Lung (tissue), 12 donors: Measurements from ENCODE around the gene VSTM2B. TPM values are rescaled to one million over a fixed set of nuclear protein-coding genes. Genes with fewer than 3 reads are reported as not detected.

ENCODE experiments used
- ATAC-seq: fragments of 200-7000 bp; cut with Tn5 transposase; one replicate; pipeline ENCODE4 v1.9.1; 2020; ENCODE audit warnings: moderate number of reproducible peaks; ENCODE audit not compliant: insufficient read depth, low FRiP score
- DNase-seq, 3 donors: peaks; one replicate each; pipeline ENCODE4 v3.0.0-alpha.2; 2013 to 2017
- H3K27ac ChIP-seq, 2 donors: one replicate each; pipeline ENCODE4 v1.5.1; 2013; ENCODE audit warnings: mild to moderate bottlenecking in 2 of 2, moderate library complexity in 2 of 2, control low read depth in 1 of 2, inconsistent platforms in 1 of 2, low read depth in 1 of 2, low read length in 1 of 2
- H3K27me3 ChIP-seq, 3 donors: one replicate each; pipeline ENCODE4 v1.5.1; 2013; ENCODE audit warnings: low read length in 2 of 3; ENCODE audit not compliant: control insufficient read depth in 3 of 3, insufficient read depth in 3 of 3
- H3K36me3 ChIP-seq, 4 donors: one replicate each; pipeline ENCODE4 v1.5.1; 2013; ENCODE audit warnings: low read length in 4 of 4, mild to moderate bottlenecking in 1 of 4, moderate library complexity in 1 of 4; ENCODE audit not compliant: control insufficient read depth in 4 of 4, insufficient read depth in 4 of 4
- H3K4me1 ChIP-seq, 5 donors: one replicate each; pipeline ENCODE4 v1.5.1; 2013; ENCODE audit warnings: low read length in 5 of 5, mild to moderate bottlenecking in 2 of 5, moderate library complexity in 1 of 5; ENCODE audit not compliant: control insufficient read depth in 5 of 5, insufficient read depth in 5 of 5
- H3K4me3 ChIP-seq: one replicate; pipeline ENCODE4 v1.5.1; 2013; ENCODE audit warnings: mild to moderate bottlenecking, control low read depth, moderate library complexity
- H3K9ac ChIP-seq, 2 donors: one replicate each; pipeline ENCODE4 v1.5.1; 2013; ENCODE audit warnings: low read length in 2 of 2, control low read depth in 1 of 2; ENCODE audit not compliant: insufficient read depth in 1 of 2
- H3K9me3 ChIP-seq, 4 donors: one replicate each; pipeline ENCODE4 v1.5.1; 2013; ENCODE audit warnings: low read length in 3 of 4, mild to moderate bottlenecking in 1 of 4, moderate library complexity in 1 of 4; ENCODE audit not compliant: control insufficient read depth in 4 of 4, insufficient read depth in 3 of 4
- CTCF ChIP-seq: IDR thresholded peaks from 2 replicates; pipeline ENCODE4 v1.5.1; 2012; ENCODE audit warnings: mild to moderate bottlenecking; ENCODE audit errors: control extremely low read depth, extremely low read depth
- WGBS, 2 donors: extraction: QIAGEN DNeasy Blood & Tissue Kit; methylation state at CpG; one replicate each; pipeline ENCODE4 v1.1.7; 2013; 5-methylcytosine and 5-hydroxymethylcytosine counted together
- polyA plus RNA-seq, 2 donors: library from polyadenylated mRNA; stranded (reverse); fragments of 200-250 nt; gene quantifications; one replicate each; pipeline ENCODE4 v1.2.1, GENCODE V29; 2013
- total RNA-seq, 2 donors: library from RNA; depleted of rRNA in 1 of 2; stranded (reverse); fragments of >200 nt in 1 of 2; gene quantifications; one replicate each; pipeline ENCODE4 v1.2.1, GENCODE V29; 2014 to 2021
- donor health status: control.
- donor health status: control.
- donor health status: Bipolar disorder and iron deficiency.
- donor health status: healthy.
- donor health status: DM: yes; HTN: yes; CAD: no.

VSTM2B gene
- total and polyA plus RNA-seq, 4 donors, result not detected

GRCh38 chr19:29549105-29550070 is 23.6 kb downstream of the VSTM2B start:
- TF ChIP-seq CTCF, result no peak
- no peak for DNase-seq
- no peaks in the 10 kb centered on the region for H3K4me1 ChIP-seq
- ATAC-seq, result no peak
- H3K27me3 ChIP-seq, result no peaks in the 10 kb centered on the region
- no peak overlapping the region for H3K27ac ChIP-seq
- no peak overlapping the region for H3K9ac ChIP-seq
- 74 to 77% methylated on average over 9 of the region's 9 CpGs for WGBS, 2 donors
- no peak overlapping the region for H3K4me3 ChIP-seq
- H3K36me3 ChIP-seq, result no peaks in the 10 kb centered on the region
- H3K9me3 ChIP-seq, result peaks cover 0 to 21% (median 0%) of the 10 kb centered on the region in 4 donors

- H3K9ac ChIP-seq, result no peak overlapping the region
- no peak overlapping the region for H3K4me3 ChIP-seq
- no peaks in the 10 kb centered on the region for H3K36me3 ChIP-seq
- no peaks in the 10 kb centered on the region for H3K27me3 ChIP-seq
- no peak overlapping the region for H3K27ac ChIP-seq
- DNase-seq, result no peak
- no peak for ATAC-seq
- 74 to 86% methylated on average over 5 of the region's 5 CpGs for WGBS, 2 donors
- TF ChIP-seq CTCF, result no peak
- no peaks in the 10 kb centered on the region for H3K4me1 ChIP-seq
- peaks cover 0 to 14% (median 0%) of the 10 kb centered on the region in 4 donors for H3K9me3 ChIP-seq
Observed at GRCh38 chr19:29550896-29551295, 25.1 kb downstream of the VSTM2B start.

GRCh38 chr19:29551774-29552173 is 26.0 kb downstream of the VSTM2B start:
- H3K27ac ChIP-seq, result no peak overlapping the region
- no peak overlapping the region for H3K4me3 ChIP-seq
- TF ChIP-seq CTCF, result no peak
- 80 to 88% methylated on average over 3 of the region's 3 CpGs for WGBS, 2 donors
- no peaks in the 10 kb centered on the region for H3K4me1 ChIP-seq
- no peak for DNase-seq
- no peak for ATAC-seq
- H3K9ac ChIP-seq, result no peak overlapping the region
- H3K27me3 ChIP-seq, result no peaks in the 10 kb centered on the region
- no peaks in the 10 kb centered on the region for H3K36me3 ChIP-seq
- H3K9me3 ChIP-seq, result peaks cover 0 to 14% (median 0%) of the 10 kb centered on the region in 4 donors
